HUES48 (cell line): ENCODE data around the gene SIDT2.

ENCODE experiments used
- H3K27ac ChIP-seq: one replicate; pipeline ENCODE4 v1.7.0; 2013; ENCODE audit warnings: low read depth, low read length, inconsistent platforms
- H3K27me3 ChIP-seq: 2 replicates; pipeline ENCODE4 v1.6.1; 2013; ENCODE audit warnings: mild to moderate bottlenecking, low read length; ENCODE audit not compliant: control insufficient read depth, insufficient read depth
- H3K36me3 ChIP-seq: 2 replicates; pipeline ENCODE4 v1.6.1; 2013; ENCODE audit warnings: low read length; ENCODE audit not compliant: control insufficient read depth, insufficient read depth
- H3K4me1 ChIP-seq: 2 replicates; pipeline ENCODE4 v1.6.1; 2013; ENCODE audit warnings: mild to moderate bottlenecking, low read length; ENCODE audit not compliant: control insufficient read depth, insufficient read depth
- H3K4me3 ChIP-seq: 2 replicates; pipeline ENCODE4 v1.5.1; 2013; ENCODE audit warnings: mild to moderate bottlenecking, low read depth, low read length
- H3K9ac ChIP-seq: 2 replicates; pipeline ENCODE4 v1.6.1; 2013; ENCODE audit warnings: mild to moderate bottlenecking, low read depth, low read length, moderate library complexity
- H3K9me3 ChIP-seq: 2 replicates; pipeline ENCODE4 v1.6.1; 2013; ENCODE audit warnings: low read length; ENCODE audit not compliant: control insufficient read depth, insufficient read depth

Gene SIDT2

DNA sequence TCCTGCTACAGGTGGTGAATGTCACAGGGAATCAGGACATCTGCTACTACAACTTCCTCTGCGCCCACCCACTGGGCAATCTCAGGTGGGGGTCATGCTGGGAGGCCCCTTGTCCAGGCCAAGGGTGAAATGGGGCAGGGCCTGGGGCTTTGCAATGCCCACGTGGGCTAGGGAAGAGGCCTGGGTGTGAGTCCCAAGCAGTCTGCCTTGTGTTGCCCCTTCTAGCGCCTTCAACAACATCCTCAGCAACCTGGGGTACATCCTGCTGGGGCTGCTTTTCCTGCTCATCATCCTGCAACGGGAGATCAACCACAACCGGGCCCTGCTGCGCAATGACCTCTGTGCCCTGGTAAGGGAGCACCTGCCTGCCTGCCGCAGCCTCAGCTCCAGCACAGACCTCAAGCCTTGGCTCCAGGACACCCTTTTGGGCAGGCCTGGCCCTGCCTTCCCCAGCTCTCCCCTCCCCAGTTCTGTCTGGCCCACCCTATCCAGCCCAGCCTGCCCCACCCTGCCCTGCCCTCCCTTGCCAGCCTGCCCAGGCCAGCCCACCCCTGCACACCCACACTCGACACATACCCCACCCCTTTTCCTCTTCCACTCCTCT lies 11.5 kb downstream of the SIDT2 start:
- Histone ChIP-seq H3K4me3 (no peak overlapping the region), H3K36me3 (peaks cover 22% of the 10 kb centered on the region), H3K27ac (no peak overlapping the region), H3K9ac (no peak overlapping the region), H3K27me3 (no peaks in the 10 kb centered on the region), H3K9me3 (no peaks in the 10 kb centered on the region), H3K4me1 (no peaks in the 10 kb centered on the region)

DNA sequence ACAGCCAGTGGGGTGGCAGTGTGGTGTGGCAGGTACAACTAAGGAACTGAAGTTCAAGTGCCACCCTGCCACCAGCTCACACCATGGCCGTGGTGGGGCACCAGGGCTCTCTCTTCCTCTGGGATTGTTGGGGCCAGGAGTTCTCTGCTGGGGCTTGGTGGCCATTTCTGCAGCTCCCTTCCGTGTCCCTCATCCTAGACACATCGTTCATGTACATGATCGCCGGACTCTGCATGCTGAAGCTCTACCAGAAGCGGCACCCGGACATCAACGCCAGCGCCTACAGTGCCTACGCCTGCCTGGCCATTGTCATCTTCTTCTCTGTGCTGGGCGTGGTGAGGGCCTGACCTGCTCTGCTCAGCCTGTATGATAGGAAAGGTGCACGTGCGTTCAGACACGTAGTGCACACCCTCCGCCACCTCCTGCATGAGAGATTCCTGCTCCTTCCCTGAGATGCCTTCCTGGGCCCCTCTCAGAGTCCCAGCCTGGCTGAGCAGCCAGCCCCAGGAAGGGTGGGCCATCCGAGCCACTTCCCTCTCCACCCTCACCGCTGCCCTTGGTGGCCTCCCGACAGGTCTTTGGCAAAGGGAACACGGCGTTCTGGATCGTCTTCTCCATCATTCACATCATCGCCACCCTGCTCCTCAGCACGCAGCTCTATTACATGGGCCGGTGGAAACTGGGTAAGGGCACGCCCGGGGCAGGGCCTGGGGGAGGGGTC lies 13.3 kb downstream of the SIDT2 start:
- Histone ChIP-seq H3K9ac (no peak overlapping the region), H3K4me3 (no peak overlapping the region), H3K4me1 (no peaks in the 10 kb centered on the region), H3K9me3 (no peaks in the 10 kb centered on the region), H3K36me3 (peaks cover 25% of the 10 kb centered on the region), H3K27me3 (no peaks in the 10 kb centered on the region), H3K27ac (no peak overlapping the region)

DNA sequence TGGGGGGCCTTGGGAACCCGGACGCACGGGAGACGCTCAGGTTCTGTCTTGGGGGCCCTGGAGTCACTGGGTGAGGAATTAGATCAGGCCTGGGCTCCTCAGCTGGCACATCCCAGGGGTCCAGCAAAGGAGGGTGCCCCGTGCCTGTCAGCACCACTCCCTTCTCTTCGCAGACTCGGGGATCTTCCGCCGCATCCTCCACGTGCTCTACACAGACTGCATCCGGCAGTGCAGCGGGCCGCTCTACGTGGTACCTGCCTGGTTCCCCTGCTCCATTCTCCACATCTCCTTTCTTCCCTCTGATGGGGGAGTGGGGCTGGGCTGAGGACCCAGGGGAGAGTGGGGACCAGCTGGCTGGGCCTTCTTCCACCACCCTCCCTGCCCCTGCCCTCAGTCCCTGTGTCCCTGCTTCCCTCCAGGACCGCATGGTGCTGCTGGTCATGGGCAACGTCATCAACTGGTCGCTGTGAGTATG lies 13.9 kb downstream of the SIDT2 start:
- Histone ChIP-seq H3K9ac (no peak overlapping the region), H3K27ac (no peak overlapping the region), H3K4me1 (no peaks in the 10 kb centered on the region), H3K27me3 (no peaks in the 10 kb centered on the region), H3K9me3 (no peaks in the 10 kb centered on the region), H3K36me3 (peaks cover 25% of the 10 kb centered on the region), H3K4me3 (no peak overlapping the region)

DNA sequence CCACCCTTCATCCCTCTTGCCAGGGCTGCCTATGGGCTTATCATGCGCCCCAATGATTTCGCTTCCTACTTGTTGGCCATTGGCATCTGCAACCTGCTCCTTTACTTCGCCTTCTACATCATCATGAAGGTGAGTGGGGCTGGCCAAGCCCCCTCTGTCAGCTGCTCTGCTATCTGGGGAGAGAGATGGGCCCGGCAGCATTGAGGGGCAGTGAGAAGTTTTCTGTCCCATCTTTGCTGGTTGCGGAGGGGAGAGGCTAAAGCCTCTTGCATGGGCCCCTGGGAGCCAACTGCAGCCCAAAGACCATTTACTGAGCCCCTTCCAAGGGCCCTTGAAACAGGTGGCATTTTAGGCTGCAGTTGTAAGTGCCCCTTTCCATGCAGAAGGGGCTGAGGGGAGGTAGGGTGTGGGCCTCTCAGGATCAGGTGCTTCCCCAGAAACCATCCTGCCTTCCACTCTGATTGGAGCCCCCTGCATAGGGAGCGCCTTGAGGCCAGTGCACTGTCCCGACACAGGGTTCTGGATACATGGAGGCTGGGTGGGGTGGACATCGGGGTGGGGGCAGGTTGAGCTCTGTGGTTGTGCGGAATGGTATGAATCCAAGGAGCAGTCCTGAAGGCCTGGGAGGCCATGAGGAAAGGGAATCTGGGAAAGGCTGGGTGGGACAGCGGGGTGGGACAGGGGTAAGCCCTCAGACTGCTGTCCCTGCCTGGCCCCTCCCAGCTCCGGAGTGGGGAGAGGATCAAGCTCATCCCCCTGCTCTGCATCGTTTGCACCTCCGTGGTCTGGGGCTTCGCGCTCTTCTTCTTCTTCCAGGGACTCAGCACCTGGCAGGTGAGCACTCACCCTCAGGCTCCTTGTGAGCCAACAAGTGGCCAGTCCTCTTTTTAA lies 14.8 kb downstream of the SIDT2 start:
- H3K4me1 ChIP-seq: peaks cover 4% of the 10 kb centered on the region
- H3K36me3 ChIP-seq: peaks cover 25% of the 10 kb centered on the region
- H3K27ac ChIP-seq: no peak overlapping the region
- H3K9ac ChIP-seq: no peak overlapping the region
- H3K4me3 ChIP-seq: no peak overlapping the region
- H3K9me3 ChIP-seq: no peaks in the 10 kb centered on the region
- H3K27me3 ChIP-seq: no peaks in the 10 kb centered on the region

DNA sequence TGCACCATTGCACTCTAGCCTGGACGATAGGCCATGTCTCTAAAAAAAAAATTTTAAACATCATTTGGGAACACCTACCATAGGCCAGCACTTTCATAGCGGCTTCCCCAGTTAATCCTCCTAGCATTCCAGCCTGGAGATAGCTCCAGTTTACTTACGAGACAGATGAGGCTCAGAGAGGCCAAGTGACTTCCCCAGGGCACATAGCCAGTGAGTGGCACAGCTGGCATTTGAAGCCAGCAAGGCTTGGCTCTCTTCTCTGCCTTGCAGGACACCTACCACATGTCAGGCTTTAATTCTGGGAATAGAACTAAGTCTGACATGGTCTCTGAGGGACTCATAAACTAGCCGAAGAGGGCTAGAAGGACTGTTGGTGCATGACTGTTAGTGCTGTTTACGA lies 15.7 kb downstream of the SIDT2 start:
- Histone ChIP-seq H3K27ac (no peak overlapping the region), H3K27me3 (no peaks in the 10 kb centered on the region), H3K4me3 (no peak overlapping the region), H3K36me3 (peaks cover 19% of the 10 kb centered on the region), H3K4me1 (peaks cover 9% of the 10 kb centered on the region), H3K9ac (no peak overlapping the region), H3K9me3 (no peaks in the 10 kb centered on the region)

DNA sequence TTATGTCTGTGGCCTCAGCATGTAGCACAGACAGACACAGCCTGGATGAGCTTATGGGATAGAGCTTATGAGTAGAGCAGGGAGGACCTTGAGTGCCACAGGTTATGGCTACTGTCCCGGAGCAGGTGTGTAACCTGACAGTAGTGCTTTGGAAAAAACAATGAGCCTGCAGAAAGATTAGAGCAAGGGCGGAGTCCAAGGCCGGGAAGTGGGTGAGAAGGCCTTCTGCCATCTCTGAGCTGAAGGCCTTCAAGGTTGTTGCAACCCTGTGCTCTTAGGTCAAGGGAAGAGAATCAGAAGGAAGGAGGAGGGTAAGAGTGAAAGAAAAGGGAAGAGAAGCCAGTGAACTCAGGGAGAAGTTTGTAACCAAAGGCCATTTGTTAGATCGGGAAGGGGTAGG lies 16.7 kb downstream of the SIDT2 start:
- peaks cover 15% of the 10 kb centered on the region for H3K36me3 ChIP-seq
- no peak overlapping the region for H3K4me3 ChIP-seq
- H3K27me3 ChIP-seq: no peaks in the 10 kb centered on the region
- H3K9me3 ChIP-seq: no peaks in the 10 kb centered on the region
- H3K27ac ChIP-seq: no peak overlapping the region
- H3K4me1 ChIP-seq: peaks cover 18% of the 10 kb centered on the region
- no peak overlapping the region for H3K9ac ChIP-seq

DNA sequence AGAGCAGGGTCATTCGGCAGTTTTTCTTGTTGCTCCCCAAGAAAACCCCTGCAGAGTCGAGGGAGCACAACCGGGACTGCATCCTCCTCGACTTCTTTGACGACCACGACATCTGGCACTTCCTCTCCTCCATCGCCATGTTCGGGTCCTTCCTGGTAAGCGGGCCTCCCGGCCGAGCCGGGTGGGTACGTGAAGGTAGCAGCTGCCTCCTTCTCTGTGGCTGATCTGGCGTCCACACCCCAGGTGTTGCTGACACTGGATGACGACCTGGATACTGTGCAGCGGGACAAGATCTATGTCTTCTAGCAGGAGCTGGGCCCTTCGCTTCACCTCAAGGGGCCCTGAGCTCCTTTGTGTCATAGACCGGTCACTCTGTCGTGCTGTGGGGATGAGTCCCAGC lies 17.2 kb downstream of the SIDT2 start:
- H3K9ac ChIP-seq: no peak overlapping the region
- no peak overlapping the region for H3K4me3 ChIP-seq
- no peaks in the 10 kb centered on the region for H3K27me3 ChIP-seq
- no peak overlapping the region for H3K27ac ChIP-seq
- H3K9me3 ChIP-seq: no peaks in the 10 kb centered on the region
- H3K4me1 ChIP-seq: peaks cover 23% of the 10 kb centered on the region
- peaks cover 11% of the 10 kb centered on the region; the same call in 1 of the 2 replicates for H3K36me3 ChIP-seq

DNA sequence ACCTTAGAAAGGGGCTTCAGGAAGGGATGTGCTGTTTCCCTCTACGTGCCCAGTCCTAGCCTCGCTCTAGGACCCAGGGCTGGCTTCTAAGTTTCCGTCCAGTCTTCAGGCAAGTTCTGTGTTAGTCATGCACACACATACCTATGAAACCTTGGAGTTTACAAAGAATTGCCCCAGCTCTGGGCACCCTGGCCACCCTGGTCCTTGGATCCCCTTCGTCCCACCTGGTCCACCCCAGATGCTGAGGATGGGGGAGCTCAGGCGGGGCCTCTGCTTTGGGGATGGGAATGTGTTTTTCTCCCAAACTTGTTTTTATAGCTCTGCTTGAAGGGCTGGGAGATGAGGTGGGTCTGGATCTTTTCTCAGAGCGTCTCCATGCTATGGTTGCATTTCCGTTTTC lies 18.5 kb downstream of the SIDT2 start:
- H3K27ac ChIP-seq: no peak overlapping the region

DNA sequence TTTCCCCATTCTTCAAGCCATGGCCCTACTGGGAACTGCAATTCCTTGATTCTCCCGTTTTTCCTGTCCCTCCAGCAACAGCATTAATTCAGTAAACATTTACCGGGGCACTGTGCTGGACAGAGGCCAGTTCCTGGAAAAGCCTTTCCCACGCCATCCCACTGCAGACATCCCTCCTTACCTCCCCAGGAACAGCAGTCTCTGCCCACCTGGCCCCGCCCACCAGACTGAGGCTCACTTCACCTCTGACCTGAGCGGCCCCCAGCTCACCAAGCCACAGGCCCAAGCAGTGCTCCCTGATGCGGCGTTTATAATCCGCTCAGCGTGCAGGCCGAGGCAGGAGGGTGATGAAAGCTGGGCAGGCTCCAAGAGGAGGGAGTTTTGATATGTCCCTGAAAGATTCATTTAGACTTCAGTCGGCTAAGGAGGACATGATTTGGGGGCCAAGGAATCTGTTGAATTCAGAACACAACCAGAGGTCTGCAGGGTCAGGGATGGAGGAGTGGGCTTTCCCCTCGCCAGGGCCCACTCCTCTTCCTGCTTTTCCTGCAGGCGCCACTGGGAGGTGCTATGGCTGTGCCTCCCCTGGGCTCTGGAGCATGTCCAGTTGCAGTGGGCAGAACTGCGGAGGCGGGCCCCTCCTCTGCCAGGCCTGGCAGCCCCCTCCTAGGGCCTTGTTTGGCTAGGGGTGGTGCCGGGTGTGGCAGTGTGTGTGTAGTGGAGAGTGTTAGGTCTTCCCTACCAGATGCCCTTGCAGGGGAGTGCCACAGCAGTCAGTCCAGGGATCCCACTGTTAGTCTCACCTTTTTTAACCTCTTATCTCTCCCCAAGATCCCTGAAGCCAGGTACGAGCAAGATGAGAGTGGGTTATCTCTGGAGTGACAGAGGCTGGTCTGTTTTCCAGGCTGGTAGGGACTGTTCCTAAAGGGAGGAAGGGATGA lies 19.2 kb downstream of the SIDT2 start:
- Histone ChIP-seq H3K4me1 (peaks cover 34% of the 10 kb centered on the region), H3K27me3 (no peaks in the 10 kb centered on the region), H3K27ac (peak overlapping the region; percentile 95), H3K4me3 (peak overlapping the region; percentile 74), H3K9ac (peak overlapping the region; percentile 58), H3K36me3 (peaks cover 14% of the 10 kb centered on the region), H3K9me3 (no peaks in the 10 kb centered on the region)

More for the DNA sequence above, 18.5 kb downstream of the SIDT2 start:
- Histone ChIP-seq H3K4me3 (no peak overlapping the region), H3K9ac (no peak overlapping the region), H3K36me3 (peaks cover 11% of the 10 kb centered on the region), H3K9me3 (no peaks in the 10 kb centered on the region), H3K4me1 (peaks cover 34% of the 10 kb centered on the region), H3K27me3 (no peaks in the 10 kb centered on the region)

DNA sequence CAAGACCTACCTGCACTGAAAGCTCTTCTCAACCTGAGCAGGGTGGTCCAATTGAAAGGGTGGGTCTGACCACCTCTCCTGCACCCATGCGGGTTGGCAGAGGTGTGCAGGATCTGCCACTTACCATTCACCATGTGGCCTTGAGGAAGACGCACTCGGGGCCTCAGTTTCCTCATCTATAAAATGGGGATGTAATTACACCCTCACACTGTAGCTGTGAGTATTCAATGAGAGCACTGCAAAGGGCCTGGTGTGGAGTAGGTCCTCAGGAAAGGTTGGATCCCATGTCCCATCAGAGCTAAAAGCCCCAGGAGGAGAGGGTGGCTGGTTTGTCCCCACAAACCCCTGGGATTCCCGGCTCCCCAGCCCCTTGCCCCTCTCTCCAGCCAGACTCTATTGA lies 20.1 kb downstream of the SIDT2 start:
- Histone ChIP-seq H3K4me3 (peak overlapping the region; percentile 74), H3K27ac (peak overlapping the region; percentile 95), H3K4me1 (peaks cover 34% of the 10 kb centered on the region), H3K27me3 (no peaks in the 10 kb centered on the region), H3K36me3 (peaks cover 19% of the 10 kb centered on the region), H3K9me3 (no peaks in the 10 kb centered on the region), H3K9ac (peak overlapping the region; percentile 58)
